GM12872 (cell line): ENCODE data around the gene CDC20.

ENCODE experiments used
- TF ChIP-seq, protein P1 (sequence below): IDR thresholded peaks from 3 replicates; pipeline ENCODE4 v1.5.1; 2011; ENCODE audit warnings: low read depth, mild to moderate bottlenecking, low read length, moderate library complexity; ENCODE audit not compliant: insufficient read depth

CDC20 gene

DNA sequence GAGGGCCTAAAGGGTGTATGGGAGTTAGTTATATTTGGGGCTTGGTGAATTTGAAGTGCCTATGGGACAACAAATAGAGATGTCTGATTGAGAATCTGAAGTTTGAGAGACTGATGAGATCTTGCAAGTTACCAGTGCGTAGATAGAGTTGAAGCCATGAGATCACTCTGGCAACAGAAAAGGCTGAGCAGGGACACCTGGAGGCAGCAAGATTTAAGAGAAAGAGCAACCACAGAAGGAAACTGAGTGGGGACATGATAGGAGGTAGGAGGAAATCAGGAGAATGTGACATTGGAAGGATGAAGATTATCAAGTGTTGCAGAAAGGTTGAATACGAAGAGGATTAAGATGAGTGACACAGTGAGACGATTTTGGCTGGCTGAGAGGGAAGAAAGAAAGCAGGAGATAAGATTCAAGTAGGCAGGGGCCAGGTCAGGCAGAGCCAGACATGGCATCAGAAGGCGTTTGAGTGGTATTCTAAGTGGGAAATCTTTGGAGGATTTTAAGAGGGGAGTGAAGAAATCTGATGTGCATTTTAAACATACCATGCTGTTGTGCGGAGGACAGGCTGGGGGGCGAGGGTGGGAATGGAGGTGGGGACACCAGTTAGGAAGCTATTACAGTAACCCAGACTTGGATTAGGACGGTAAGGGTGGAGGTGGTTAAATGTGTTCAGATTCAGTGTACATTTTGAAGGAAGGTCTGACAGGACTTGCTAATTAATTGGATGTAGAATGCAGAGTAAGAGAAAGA, 24.2 kb upstream of the CDC20 start:
- TF ChIP-seq, protein P1, sequence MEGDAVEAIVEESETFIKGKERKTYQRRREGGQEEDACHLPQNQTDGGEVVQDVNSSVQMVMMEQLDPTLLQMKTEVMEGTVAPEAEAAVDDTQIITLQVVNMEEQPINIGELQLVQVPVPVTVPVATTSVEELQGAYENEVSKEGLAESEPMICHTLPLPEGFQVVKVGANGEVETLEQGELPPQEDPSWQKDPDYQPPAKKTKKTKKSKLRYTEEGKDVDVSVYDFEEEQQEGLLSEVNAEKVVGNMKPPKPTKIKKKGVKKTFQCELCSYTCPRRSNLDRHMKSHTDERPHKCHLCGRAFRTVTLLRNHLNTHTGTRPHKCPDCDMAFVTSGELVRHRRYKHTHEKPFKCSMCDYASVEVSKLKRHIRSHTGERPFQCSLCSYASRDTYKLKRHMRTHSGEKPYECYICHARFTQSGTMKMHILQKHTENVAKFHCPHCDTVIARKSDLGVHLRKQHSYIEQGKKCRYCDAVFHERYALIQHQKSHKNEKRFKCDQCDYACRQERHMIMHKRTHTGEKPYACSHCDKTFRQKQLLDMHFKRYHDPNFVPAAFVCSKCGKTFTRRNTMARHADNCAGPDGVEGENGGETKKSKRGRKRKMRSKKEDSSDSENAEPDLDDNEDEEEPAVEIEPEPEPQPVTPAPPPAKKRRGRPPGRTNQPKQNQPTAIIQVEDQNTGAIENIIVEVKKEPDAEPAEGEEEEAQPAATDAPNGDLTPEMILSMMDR: no peak

DNA sequence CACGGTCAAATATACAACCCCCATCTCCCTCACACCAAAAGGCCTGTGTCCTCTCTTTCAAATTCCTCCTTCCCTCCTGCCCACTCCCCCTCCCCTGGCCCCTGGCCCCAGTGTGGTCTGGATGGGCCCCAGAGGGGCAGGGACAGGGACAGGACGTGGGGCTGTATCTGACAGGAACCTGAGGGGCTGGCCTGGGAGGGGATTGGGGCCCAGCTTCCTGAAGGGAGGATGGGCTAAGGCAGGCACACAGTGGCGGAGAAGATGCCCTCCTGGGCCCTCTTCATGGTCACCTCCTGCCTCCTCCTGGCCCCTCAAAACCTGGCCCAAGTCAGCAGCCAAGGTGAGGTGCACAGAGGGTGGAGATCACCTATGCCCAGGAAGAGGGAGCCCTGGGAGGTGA, 21.2 kb upstream of the CDC20 start, which contains the start of gene MPL:
Gene MPL, plus strand, starts transcription at position 231 of the 400 bp plus-strand sequence. Its CDS starts 31 bp downstream, at position 262.
- TF ChIP-seq, protein P1: no peak

DNA sequence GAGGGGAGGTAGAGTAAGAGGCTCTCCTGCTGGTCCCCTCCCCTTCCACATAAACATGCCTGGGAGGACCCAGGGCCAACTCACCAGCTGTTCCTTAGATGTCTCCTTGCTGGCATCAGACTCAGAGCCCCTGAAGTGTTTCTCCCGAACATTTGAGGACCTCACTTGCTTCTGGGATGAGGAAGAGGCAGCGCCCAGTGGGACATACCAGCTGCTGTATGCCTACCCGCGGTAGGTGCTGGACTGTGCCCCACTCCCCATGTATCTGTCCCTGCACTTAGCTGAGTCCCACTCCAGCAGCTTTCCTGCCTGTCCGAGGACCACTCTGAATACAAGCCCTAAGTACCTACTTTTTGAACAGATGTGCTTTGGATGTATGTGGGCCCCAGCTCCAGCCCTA, 20.8 kb upstream of the CDC20 start:
- TF ChIP-seq, protein P1: no peak

DNA sequence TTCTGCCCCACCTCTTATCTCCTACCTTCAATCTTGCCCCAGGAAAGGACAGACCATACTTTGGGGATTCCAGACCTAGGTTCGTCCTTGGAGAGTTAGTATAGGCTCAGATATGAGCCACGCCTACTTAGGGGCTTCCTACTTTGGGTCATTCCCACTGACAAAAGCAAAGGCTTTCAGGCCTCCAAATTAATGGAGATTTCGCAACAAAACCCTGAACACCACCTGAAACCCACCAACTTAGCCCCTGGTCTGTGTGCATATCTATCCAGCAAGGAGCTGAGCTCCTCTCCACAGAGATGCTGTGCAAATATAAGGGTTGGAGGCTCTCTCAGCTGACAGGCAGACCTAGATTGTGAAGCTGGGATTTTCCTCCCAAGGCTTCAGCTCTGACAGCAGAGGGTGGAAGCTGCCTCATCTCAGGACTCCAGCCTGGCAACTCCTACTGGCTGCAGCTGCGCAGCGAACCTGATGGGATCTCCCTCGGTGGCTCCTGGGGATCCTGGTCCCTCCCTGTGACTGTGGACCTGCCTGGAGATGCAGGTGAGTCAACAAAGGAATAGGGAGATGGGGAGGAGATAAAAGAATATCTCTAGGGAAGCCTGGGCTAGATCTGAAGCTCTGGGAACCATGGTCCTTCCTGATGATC, 19.1 kb upstream of the CDC20 start:
- TF ChIP-seq, protein P1: no peak

DNA sequence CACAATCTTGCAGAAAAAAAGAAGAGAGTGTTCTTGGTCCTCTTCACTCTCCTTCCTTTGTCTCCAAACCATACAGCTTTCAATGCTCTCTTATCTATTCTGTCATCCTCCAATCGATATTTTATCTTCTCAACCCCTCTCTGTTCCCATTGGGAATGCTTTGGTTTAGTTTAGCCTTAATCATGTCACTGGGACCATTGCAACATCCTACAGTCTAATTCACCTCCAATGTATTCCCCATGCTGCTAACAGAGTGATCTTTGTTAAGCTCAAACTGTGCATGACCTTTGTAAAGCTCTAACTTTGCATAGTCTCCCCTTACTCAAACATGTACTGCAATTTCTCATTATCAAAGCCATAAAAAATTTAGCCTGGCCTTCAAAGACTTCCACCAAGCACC, 18.2 kb upstream of the CDC20 start:
- TF ChIP-seq, protein P1: no peak

DNA sequence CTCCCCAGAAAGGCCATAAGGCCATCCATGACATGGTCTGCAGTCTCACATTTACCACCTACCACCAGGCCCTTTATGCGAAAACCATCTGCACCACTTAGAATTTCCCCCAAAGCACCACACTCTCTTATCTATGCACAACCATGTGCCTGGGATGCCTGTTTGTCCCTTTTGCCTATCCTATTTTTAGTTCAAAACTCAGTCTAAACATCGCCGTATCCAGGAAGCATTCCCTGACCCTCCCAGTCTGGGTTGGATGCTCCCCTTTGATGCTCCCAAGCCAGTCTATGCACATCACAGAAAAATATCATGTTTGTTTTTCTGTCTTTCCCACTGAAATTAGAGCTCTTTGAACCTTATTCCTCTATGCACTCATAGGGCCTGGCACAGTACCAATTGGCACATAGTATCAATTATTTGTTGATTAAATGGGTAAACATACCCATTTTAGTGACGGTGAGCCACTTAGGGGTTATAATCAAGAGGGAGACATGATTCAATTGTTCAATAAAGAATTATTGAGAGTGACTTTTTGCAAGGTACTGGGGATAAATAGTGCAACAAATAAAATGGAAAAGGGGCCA, 14.4 kb upstream of the CDC20 start:
- TF ChIP-seq, protein P1: no peak

DNA sequence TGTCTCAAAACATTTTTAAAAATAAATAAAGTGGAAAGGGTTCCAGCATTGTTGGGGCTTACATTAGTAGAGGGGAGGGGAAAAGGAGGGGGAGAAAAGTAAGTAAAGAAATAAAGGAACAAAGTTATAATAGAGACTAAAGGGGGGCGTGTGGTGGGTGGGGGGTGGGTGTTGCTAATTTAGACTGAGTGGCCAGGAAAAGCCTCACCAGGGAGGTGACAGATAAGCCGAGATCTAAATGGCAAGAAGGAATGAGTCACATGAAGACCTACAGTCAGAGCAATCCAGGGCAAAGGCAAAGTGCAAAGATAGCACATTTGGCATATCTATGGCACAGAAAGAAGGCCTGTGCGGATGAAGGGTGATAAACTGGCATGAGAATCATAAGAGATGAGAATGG, 13.7 kb upstream of the CDC20 start:
- TF ChIP-seq, protein P1: no peak
